ENCODE data around the gene ZNF827. TPM values are rescaled to one million over a fixed set of nuclear protein-coding genes. Genes with fewer than 3 reads are reported as not detected.

ZNF827 gene
- total and polyA plus RNA-seq, 7 donors: 1.7 to 15.2 (median 7.3) TPM

GRCh38 chr4:145860897-145861296 lies 77.7 kb downstream of the ZNF827 start:
- no peaks in the 10 kb centered on the region for H3K27me3 ChIP-seq (ENCODE audit: insufficient read depth in 3 of 3, low read length in 2 of 3)
- H3K4me1 ChIP-seq: peaks cover 5% of the 10 kb centered on the region
- no peaks in the 10 kb centered on the region for H3K9me3 ChIP-seq
- DNase-seq: no peak
- H3K27ac ChIP-seq: no peak overlapping the region
- H3K36me3 ChIP-seq (ENCODE audit: insufficient read depth in 1 of 2, low read depth in 1 of 2): peaks cover 0 to 7% of the 10 kb centered on the region in 2 donors
- TF ChIP-seq CTCF (IDR thresholded peaks at IDR 0.05): no peak
- no peak overlapping the region for H3K4me3 ChIP-seq
- intact Hi-C loops (cut with DNase I): no loop called here
- 93 to 96% (median 93%) methylated on average over 5 of the region's 5 CpGs for WGBS, 3 donors
- no peak for ATAC-seq

- intact Hi-C loops (cut with DNase I): no loop called here
- Histone ChIP-seq H3K4me3 (no peak overlapping the region), H3K4me1 (peaks cover 3% of the 10 kb centered on the region), H3K9me3 (no peaks in the 10 kb centered on the region), H3K27ac (no peak overlapping the region), H3K36me3 (ENCODE audit: insufficient read depth in 1 of 2, low read depth in 1 of 2) (peaks cover 0 to 7% of the 10 kb centered on the region in 2 donors), H3K27me3 (ENCODE audit: insufficient read depth in 3 of 3, low read length in 2 of 3) (no peaks in the 10 kb centered on the region)
- ATAC-seq: no peak
- no peak for TF ChIP-seq CTCF (IDR thresholded peaks at IDR 0.05)
- WGBS, 3 donors: 53 to 66% (median 53%) methylated on average over 5 of the region's 5 CpGs
- DNase-seq: no peak
Measured at GRCh38 chr4:145860446-145860845, 78.2 kb downstream of the ZNF827 start.

- no peak for TF ChIP-seq CTCF (IDR thresholded peaks at IDR 0.05)
- ATAC-seq: no peak
- no peaks in the 10 kb centered on the region for H3K9me3 ChIP-seq
- intact Hi-C loops (cut with DNase I): no loop called here
- H3K4me3 ChIP-seq: no peak overlapping the region
- H3K27ac ChIP-seq: no peak overlapping the region
- H3K4me1 ChIP-seq: no peaks in the 10 kb centered on the region
- peaks cover 0 to 7% of the 10 kb centered on the region in 2 donors for H3K36me3 ChIP-seq (ENCODE audit: insufficient read depth in 1 of 2, low read depth in 1 of 2)
- WGBS, 3 donors: 57 to 64% (median 61%) methylated on average over 3 of the region's 3 CpGs
- no peak for DNase-seq
- H3K27me3 ChIP-seq (ENCODE audit: insufficient read depth in 3 of 3, low read length in 2 of 3): no peaks in the 10 kb centered on the region
Measured at GRCh38 chr4:145859926-145860325, 78.7 kb downstream of the ZNF827 start.

- no peaks in the 10 kb centered on the region for H3K27me3 ChIP-seq (ENCODE audit: insufficient read depth in 3 of 3, low read length in 2 of 3)
- 67 to 72% (median 71%) methylated on average over 8 of the region's 8 CpGs for WGBS, 3 donors
Measured at GRCh38 chr4:145859426-145859825, 79.2 kb downstream of the ZNF827 start.

More at GRCh38 chr4:145859426-145859825, 79.2 kb downstream of the ZNF827 start:
- TF ChIP-seq CTCF (IDR thresholded peaks at IDR 0.05): no peak
- intact Hi-C loops (cut with DNase I): no loop called here
- H3K36me3 ChIP-seq (ENCODE audit: insufficient read depth in 1 of 2, low read depth in 1 of 2): peaks cover 0 to 7% of the 10 kb centered on the region in 2 donors
- DNase-seq (no peak), ATAC-seq (no peak)
- H3K4me1 ChIP-seq: no peaks in the 10 kb centered on the region
- H3K9me3 ChIP-seq: no peaks in the 10 kb centered on the region
- H3K4me3 ChIP-seq: no peak overlapping the region
- H3K27ac ChIP-seq: no peak overlapping the region
